Psoas muscle (tissue), 8 donors: ENCODE results near the gene UNCX. TPM values are rescaled to one million over a fixed set of nuclear protein-coding genes. Genes with fewer than 3 reads are reported as not detected.

Source experiments
- ATAC-seq, 4 donors: fragments of 200-7000 bp; cut with Tn5 transposase; one replicate each; pipeline ENCODE4 v1.9.1; 2020; ENCODE audit warnings: moderate library complexity in 3 of 4, mild to moderate bottlenecking in 2 of 4
- DNase-seq, 2 donors: peaks; one replicate each; pipeline ENCODE4 v3.0.0-alpha.2; 2020
- H3K27ac ChIP-seq: fragments of 200-600 bp; one replicate; pipeline ENCODE4 v1.8.0; 2022
- H3K27me3 ChIP-seq, 3 donors: fragments of 200-600 bp in 1 of 3; one replicate each; pipeline versions ENCODE4 v1.6.1 to v1.8.0; 2013 to 2022; ENCODE audit warnings: low read length in 2 of 3, mild to moderate bottlenecking in 2 of 3, moderate library complexity in 1 of 3; ENCODE audit not compliant: insufficient read depth in 3 of 3
- H3K36me3 ChIP-seq, 2 donors: fragments of 200-600 bp in 1 of 2; one replicate each; pipeline versions ENCODE4 v1.6.1 to v1.8.0; 2013 to 2022; ENCODE audit warnings: low read depth in 1 of 2, mild to moderate bottlenecking in 1 of 2, moderate library complexity in 1 of 2; ENCODE audit not compliant: insufficient read depth in 1 of 2
- H3K4me1 ChIP-seq: fragments of 200-600 bp; one replicate; pipeline ENCODE4 v1.8.0; 2022
- H3K4me3 ChIP-seq: fragments of 200-600 bp; one replicate; pipeline ENCODE4 v1.8.0; 2022; ENCODE audit warnings: mild to moderate bottlenecking
- H3K9me3 ChIP-seq: fragments of 200-600 bp; one replicate; pipeline ENCODE4 v1.8.0; 2022
- CTCF ChIP-seq: fragments of 200-600 bp; IDR thresholded peaks from one replicate; pipeline ENCODE4 v1.8.0; 2022; ENCODE audit warnings: antibody characterized with exemption
- WGBS, 3 donors: extraction: QIAGEN DNeasy Blood & Tissue Kit; methylation state at CpG; one replicate each; pipeline versions ENCODE4 v1.1.6 to v1.1.7; 2013; 5-methylcytosine and 5-hydroxymethylcytosine counted together
- intact Hi-C, 2 donors: fragments of 100-400 bp; cut with DNase I; formaldehyde crosslinking; loops; one replicate each; pipeline versions ENCODE4 v1.11.0 to v1.14.2; 2022
- polyA plus RNA-seq, 3 donors: library from polyadenylated mRNA; stranded (reverse); fragments of 200-250 nt; gene quantifications; one replicate each; pipeline ENCODE4 v1.2.3, GENCODE V29; 2013
- total RNA-seq, 4 donors: library from RNA; stranded (reverse); fragmentation: NEBNext Ultra II Directional in 2 of 4; extraction: Animal tissue kit (Norgen Biotek cat#: 25700) in 2 of 4; gene quantifications; one replicate each; pipeline versions ENCODE4 v1.2.1 to v1.2.4, GENCODE V29; 2021 to 2023
- donor health status: healthy with polysubstance abuse.
- donor health status: DM: no; HTN: no; CAD: no; lungs with moderate emphysema.
- donor health status: Bipolar disorder and iron deficiency.
- donor health status: healthy.
- donor health status: DM: yes; HTN: yes; CAD: no.
- donor health status: DM: no; HTN: no; CAD: no.
- donor health status: DM: no; HTN: no; CAD: no.
- donor health status: DM: yes; HTN: yes; CAD: no.

Gene UNCX
- total and polyA plus RNA-seq, 7 donors, result not detected

- H3K36me3 ChIP-seq, result no peaks in the 10 kb centered on the region
- no peaks in the 10 kb centered on the region for H3K9me3 ChIP-seq
- ATAC-seq (no peak), DNase-seq (peak in 1 of 2 donors; percentile 4)
- intact Hi-C loops, result no loop called here
- TF ChIP-seq CTCF, result no peak
- WGBS, 3 donors, result 3% methylated on average over 21 to 38 of the region's 38 CpGs
- peaks cover 8% of the 10 kb centered on the region for H3K4me1 ChIP-seq
- H3K27me3 ChIP-seq, result peaks cover 0 to 94% (median 52%) of the 10 kb centered on the region in 3 donors
- H3K4me3 ChIP-seq, result no peak overlapping the region
- no peak overlapping the region for H3K27ac ChIP-seq
Observed at GRCh38 chr7:1241258-1241602, 8.6 kb downstream of the UNCX start.

GRCh38 chr7:1241603-1242255, 9.1 kb downstream of the UNCX start:
- intact Hi-C loops, result no loop called here
- WGBS, 3 donors, result 4 to 6% (median 5%) methylated on average over 35 to 51 of the region's 51 CpGs
- H3K4me1 ChIP-seq, result peaks cover 8% of the 10 kb centered on the region
- no peak for TF ChIP-seq CTCF
- no peak overlapping the region for H3K4me3 ChIP-seq
- H3K36me3 ChIP-seq, result no peaks in the 10 kb centered on the region
- DNase-seq (peak; percentile 7 to 23), ATAC-seq (no peak)
- H3K9me3 ChIP-seq, result no peaks in the 10 kb centered on the region
- no peak overlapping the region for H3K27ac ChIP-seq
- H3K27me3 ChIP-seq, result peaks cover 0 to 99% (median 53%) of the 10 kb centered on the region in 3 donors

DNA sequence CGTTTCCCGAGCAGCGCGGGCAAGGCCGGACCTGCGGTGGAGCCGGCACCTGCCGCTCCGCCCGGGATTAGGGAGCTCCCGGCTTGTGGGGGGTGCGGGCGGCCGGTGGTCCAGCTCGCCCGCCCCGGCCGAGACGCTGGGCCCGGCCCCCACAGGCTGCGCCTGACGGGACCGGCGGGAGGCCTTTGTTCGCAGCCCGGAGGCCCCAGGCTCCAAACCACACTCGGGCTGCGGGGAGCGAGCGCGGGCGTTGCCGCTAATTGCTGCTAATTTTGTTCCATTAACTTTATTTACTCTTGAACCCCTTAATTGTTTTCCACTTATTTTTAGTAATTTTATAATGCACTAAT, 9.6 kb downstream of the UNCX start:
- no peaks in the 10 kb centered on the region for H3K9me3 ChIP-seq
- no peak overlapping the region for H3K27ac ChIP-seq
- no peak overlapping the region for H3K4me3 ChIP-seq
- H3K4me1 ChIP-seq, result peaks cover 10% of the 10 kb centered on the region
- intact Hi-C loops, result no loop called here
- TF ChIP-seq CTCF, result no peak
- 4 to 6% (median 5%) methylated on average over 28 to 33 of the region's 33 CpGs for WGBS, 3 donors
- H3K36me3 ChIP-seq, result no peaks in the 10 kb centered on the region
- H3K27me3 ChIP-seq, result peaks cover 0 to 99% (median 52%) of the 10 kb centered on the region in 3 donors
- DNase-seq (peak; percentile 3 to 23), ATAC-seq (no peak)

GRCh38 chr7:1242606-1243289, 10.1 kb downstream of the UNCX start:
- TF ChIP-seq CTCF, result no peak
- no peaks in the 10 kb centered on the region for H3K9me3 ChIP-seq
- DNase-seq (peak; percentile 3 to 43), ATAC-seq (no peak)
- 8 to 10% (median 8%) methylated on average over 47 to 53 of the region's 53 CpGs for WGBS, 3 donors
- no peak overlapping the region for H3K4me3 ChIP-seq
- H3K27ac ChIP-seq, result no peak overlapping the region
- H3K4me1 ChIP-seq, result peaks cover 15% of the 10 kb centered on the region
- intact Hi-C loops, result no loop called here
- H3K27me3 ChIP-seq, result peaks cover 0 to 99% (median 56%) of the 10 kb centered on the region in 3 donors
- H3K36me3 ChIP-seq, result no peaks in the 10 kb centered on the region
